T47D (cell line): ENCODE results near the gene GPC5.

Experiments
- DNase-seq, 2 experiments: peaks; one replicate each; pipeline versions ENCODE4 v3.0.0 to v3.0.0-alpha.2; 2011 to 2012; ENCODE audit warnings: low read depth in 1 of 2, low spot score in 1 of 2
- JUND ChIP-seq: IDR thresholded peaks from 2 replicates; pipeline ENCODE4 v1.6.1; 2012; ENCODE audit warnings: low read depth
- in situ Hi-C: cut with HindIII; loops from 2 replicates; pipeline ENCODE4 v1.10.0; 2016; ENCODE audit warnings: low sequenced_read_pairs, low pct_unique_long_range_greater_than_20kb

GPC5 gene

DNA sequence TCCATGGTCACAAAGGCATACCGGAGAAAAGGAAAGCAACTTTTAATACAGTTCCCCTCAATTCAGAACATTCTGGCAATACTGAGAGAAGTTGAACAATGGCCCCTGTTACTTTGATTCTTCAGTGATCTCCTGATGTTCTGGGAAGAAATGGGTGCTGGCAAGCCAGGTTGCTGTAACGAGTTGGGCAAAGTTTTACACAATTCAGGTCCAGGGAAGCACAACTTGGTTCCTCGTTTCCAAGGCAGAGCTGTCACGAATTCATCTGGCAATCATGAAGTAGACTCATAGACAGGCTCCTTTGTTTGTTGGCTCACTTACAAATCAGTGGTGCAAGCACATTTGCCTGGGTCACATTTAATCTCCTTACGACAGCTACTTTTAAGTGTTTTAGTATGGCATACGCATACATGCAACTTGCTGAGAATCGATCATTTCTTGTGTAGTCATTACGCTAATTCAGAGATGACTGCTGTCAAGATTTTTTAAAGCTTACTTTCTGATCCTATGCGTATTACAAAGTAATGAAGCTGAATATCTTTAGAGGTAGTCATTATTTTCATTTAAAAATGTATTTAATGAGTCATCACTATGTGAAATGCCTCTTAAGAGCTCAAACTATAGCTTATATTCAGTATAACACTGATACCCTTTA lies 174.7 kb downstream of the GPC5 start:
- DNase-seq, result no peak
- in situ Hi-C loops, result no loop called here
- TF ChIP-seq JUND, result no peak

DNA sequence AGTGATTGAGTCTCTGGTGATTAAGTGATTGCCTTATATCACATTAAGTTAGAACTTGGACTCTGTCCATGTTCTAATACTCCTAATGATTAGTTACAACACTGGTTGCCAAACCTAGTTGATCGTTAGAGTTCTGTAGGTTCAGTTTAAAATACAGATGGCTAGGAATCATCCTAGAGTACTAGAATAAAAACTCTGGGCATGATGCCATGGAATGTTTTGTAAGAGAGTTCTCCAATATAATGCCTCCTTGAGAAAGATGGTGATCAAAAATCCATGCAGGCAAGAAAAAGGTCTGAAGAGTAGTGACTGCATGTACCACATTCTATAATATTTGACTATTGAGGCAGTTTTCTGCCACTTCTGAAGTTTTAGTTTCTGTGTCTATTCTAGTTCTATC lies 176.3 kb downstream of the GPC5 start:
- no peak for DNase-seq
- TF ChIP-seq JUND, result no peak
- in situ Hi-C loops, result no loop called here

DNA sequence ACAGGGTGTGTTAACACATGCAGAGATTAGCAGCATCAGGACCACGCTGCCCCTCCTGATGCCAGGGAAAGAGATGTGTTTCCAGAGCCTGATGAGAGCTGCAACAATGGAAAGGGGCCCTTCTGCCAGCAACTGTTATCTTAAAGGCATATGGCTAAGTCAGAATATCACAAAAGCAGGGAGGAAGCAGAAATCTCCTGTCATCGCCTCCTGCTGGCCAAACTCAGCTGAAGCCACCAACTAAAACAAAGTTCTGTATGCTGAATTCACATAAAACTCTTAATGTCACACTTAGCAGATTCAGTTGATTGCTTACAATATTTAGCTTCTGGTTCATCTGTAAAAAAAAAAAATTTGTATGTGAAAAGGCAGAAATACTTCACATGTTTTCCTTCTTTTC lies 178.2 kb downstream of the GPC5 start:
- no peak for TF ChIP-seq JUND
- in situ Hi-C loops, result no loop called here
- DNase-seq, result no peak

DNA sequence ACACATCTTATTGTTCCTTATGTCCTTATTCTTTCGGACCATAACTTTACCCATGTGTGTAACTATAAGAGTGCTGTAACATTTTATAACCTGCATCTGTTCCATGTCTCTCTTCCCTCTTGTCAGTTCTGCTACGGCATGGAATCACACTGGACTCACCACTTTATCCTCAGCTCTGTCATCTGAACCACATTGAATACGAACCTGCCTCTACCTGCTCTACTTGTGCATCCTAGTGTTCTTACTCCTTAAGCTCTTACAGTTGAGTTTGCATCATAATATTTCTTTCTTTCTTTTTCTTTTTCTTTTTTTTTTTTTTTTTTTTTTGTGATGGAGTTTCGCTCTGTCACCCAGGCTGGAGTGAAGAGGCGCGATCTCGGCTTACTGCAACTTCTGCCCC lies 180.9 kb downstream of the GPC5 start:
- in situ Hi-C loops, result no loop called here
- no peak for TF ChIP-seq JUND
- DNase-seq, result no peak

DNA sequence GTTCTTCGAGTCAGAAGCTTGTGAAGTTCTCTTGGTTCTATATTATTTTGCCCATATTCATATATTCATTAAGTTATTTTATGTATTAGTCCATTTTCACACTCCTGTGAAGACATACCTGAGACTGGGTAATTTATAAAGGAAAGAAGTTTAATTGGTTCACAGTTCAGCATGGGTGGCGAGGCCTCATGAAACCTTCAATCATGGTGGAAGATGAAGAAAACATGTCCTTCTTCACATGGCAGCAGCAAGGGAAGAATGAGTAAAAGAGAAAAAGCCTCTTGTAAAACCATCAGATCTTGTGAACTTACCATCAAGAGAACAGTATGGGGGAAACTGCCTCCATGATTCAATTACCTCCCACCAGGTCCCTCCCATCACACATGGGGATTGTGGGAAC lies 182.3 kb downstream of the GPC5 start:
- no peak for TF ChIP-seq JUND
- in situ Hi-C loops, result no loop called here
- no peak for DNase-seq

DNA sequence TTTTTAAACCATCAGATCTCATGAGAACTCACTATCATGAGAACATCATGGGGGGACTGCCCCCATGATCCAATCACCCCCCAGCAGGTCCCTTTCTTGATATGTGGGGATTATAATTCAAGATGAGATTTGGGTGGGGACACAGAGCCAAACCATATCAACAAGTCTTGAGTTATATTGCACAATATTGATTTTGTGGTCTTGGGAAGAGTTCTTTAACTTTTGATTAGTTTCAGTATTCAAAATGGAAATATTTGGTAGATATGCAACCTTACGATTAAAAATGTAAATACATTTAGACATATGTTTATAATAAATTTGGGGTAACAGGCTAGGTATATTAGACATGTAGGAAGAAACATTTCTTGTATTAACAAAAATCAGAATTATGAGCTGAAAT lies 188.2 kb downstream of the GPC5 start:
- in situ Hi-C loops, result no loop called here
- no peak for DNase-seq
- no peak for TF ChIP-seq JUND

DNA sequence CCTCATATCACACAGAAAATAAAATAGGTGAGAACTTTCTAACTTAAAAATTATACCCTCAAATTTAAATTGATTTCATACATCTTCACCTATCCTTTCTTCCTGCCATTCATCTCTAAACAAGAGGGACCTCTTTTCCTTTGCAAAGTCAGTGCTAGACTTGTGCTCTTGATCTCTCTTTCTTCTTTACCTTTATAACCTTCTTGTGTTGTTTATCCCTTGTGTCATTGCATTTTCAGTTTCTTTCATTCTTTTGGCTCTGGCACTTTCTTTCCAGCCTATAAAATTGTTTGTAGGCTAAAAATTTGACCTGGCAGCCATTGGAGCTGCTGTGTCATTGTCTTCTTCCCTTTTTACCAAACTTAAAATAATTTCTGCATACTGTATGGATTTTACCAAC lies 190.1 kb downstream of the GPC5 start:
- DNase-seq, result no peak
- TF ChIP-seq JUND, result no peak
- in situ Hi-C loops, result no loop called here

DNA sequence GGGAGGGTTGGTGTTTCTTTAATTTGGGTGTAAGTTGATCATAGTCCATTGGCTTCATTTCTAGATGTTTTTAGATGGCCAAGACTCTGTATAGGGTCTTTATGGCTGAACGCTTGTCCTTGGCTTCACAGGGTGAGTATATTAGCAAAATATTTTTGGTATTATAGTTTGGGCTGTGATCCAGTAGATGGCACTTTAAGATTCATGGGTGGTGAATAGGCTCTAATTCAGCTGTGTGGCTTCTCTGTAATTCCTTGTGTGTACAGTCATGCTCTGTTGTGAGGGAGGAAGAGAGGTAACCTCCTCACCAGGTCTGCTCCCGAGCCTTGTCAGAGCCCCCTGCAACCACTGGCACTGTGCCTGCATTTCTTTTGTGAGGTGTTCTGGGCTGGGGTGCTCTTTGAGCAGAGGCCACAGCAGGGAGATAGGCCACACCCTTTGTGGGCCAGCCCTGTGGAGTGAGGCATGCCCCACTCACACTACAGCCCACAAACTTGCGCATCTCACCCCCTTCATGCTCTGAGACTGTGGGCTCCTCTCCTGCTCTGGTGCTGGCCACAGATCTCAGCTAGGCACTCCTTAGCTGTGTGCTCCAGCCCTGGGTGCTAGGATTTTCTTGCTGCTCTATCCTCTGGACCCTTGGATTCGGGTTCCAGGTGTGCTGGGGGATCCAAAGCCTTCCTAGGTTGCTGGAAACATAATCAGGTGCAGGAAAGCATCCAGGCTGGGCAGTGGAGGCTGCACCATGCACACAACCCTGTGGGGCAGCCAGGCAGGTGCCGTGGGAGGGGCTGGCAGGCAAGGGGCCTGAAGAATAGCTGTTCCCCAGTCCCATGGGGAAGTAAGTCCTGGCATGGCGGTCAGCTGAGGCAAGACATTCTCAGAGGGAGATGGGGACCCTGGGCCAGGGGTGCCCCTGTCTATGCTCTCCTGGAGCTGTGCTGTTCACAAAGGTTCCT lies 193.9 kb downstream of the GPC5 start:
- in situ Hi-C loops, result no loop called here
- no peak for TF ChIP-seq JUND
- DNase-seq, result no peak

DNA sequence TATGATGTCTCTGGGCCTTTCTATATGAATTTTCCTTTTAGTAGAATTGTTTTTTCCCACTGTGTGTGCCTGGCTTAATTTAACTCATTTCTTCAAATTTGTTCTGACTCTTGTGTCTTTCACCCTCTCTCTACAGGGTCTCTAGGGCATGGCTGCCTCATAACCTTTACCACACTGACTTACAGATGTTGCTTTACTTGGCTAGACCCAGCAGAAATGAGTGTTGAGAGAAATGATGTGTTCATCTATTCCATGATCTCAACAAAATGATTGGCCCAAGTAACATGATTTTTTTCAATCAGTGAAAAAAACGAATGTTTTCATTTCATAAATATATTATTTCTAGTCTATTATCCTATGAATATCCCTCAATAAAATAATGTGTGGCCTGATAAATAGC lies 195.0 kb downstream of the GPC5 start:
- DNase-seq, result no peak
- in situ Hi-C loops, result no loop called here
- TF ChIP-seq JUND, result no peak

DNA sequence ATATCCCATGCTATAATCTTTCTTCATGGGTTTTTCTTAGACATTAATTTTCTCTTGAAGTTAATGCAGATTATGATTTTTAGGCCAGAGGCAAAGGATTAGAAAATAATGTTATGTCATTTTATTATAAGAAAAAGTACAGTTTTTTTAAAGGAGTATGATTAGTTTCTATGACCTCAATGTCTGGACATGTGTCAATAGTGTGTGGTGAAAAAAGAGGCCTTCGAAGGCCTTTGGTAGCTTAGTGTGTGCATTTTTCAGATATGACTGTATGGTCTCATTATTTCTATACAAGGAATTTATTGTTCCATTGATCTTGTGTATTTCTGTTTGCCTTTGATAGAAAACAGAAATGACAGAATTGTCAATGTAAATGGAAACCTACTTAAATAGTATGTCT lies 195.6 kb downstream of the GPC5 start:
- DNase-seq, result no peak
- in situ Hi-C loops, result no loop called here
- TF ChIP-seq JUND, result no peak

DNA sequence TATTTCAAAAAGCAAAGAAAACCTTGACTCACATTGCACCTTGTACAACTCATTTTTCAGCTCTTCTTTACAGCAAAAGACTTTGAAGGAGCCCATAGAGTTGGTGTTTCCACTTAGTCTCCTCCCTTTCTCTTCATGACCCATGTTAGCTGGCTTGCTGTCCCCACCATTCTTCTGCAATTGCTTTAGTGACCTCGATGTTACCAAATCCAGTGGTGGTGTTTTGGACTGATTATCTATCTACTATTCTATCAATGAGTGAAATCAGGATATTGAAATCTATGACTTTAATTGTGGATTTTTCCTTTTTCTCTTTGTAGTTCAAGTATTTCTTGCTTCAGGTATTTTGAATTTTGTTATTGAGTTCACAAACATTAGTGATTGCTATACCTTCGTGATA lies 197.3 kb downstream of the GPC5 start:
- TF ChIP-seq JUND, result no peak
- no peak for DNase-seq
- in situ Hi-C loops, result no loop called here

DNA sequence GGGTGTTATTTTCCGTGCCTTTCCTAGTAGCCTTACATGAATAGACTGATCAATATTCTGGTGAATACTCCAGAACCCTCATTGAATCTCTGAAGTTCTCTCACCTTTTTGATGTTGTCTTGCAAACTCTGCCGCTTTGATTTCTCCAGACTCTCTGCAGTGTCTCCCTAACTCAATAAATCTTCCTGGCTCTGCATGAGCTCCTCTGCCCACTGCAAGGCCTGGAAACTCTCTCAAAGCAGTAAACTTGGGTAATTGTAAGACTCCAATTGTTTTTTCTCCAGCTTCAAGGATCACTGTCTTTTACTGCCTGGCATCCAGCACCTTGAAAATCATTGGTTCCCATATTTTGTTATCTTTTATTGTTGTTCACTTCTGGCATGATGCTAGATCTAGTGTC lies 198.4 kb downstream of the GPC5 start:
- no peak for DNase-seq
- in situ Hi-C loops, result no loop called here
- no peak for TF ChIP-seq JUND

DNA sequence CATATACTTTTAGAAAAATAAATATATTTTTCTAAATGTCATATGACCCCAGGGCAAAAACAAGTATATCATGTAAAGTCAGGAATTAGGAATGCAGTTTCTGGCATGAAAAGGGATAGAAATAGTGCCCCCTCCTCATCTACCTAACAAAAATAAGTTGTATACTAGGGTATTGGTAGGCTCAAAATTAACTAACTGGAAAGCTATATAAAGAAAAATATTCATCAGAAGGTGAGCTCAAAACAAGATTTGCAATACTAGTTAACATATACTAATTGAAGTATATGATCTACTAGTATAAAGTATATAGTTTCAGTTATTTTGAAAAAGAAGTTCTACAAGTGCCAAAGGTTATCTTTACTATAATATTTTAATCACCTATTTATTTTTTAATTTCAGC lies 200.2 kb downstream of the GPC5 start:
- no peak for DNase-seq
- no peak for TF ChIP-seq JUND
- in situ Hi-C loops, result no loop called here
